Esophagus muscularis mucosa (tissue), 4 donors: ENCODE data around the gene TUBGCP6.

ENCODE experiments used
- EP300 ChIP-seq: sonication (generic); formaldehyde crosslinking; IDR thresholded peaks from one replicate; pipeline ENCODE4 v1.6.1; 2017; ENCODE audit warnings: antibody characterized with exemption
- POLR2A ChIP-seq: fragments of 450-650 bp; IDR thresholded peaks from one replicate; pipeline ENCODE4 v1.6.1; 2017; ENCODE audit warnings: antibody characterized with exemption, moderate library complexity, mild to moderate bottlenecking, low read depth
- TF ChIP-seq, protein P1 (sequence below), 3 experiments: fragments of 200-600 bp in 2 of 3; fragments of 450-650 bp in 1 of 3; sonication (generic) in 2 of 3; IDR thresholded peaks; one replicate each; pipeline ENCODE4 v1.5.1; 2017 to 2019; ENCODE audit warnings: antibody characterized with exemption in 3 of 3, mild to moderate bottlenecking in 2 of 3, moderate library complexity in 1 of 3

GRCh38 chr22:50182176-50183081 is 62.4 kb downstream of the TUBGCP6 start:
- TF ChIP-seq, protein P1, sequence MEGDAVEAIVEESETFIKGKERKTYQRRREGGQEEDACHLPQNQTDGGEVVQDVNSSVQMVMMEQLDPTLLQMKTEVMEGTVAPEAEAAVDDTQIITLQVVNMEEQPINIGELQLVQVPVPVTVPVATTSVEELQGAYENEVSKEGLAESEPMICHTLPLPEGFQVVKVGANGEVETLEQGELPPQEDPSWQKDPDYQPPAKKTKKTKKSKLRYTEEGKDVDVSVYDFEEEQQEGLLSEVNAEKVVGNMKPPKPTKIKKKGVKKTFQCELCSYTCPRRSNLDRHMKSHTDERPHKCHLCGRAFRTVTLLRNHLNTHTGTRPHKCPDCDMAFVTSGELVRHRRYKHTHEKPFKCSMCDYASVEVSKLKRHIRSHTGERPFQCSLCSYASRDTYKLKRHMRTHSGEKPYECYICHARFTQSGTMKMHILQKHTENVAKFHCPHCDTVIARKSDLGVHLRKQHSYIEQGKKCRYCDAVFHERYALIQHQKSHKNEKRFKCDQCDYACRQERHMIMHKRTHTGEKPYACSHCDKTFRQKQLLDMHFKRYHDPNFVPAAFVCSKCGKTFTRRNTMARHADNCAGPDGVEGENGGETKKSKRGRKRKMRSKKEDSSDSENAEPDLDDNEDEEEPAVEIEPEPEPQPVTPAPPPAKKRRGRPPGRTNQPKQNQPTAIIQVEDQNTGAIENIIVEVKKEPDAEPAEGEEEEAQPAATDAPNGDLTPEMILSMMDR (IDR thresholded peaks at IDR 0.05), result no peak
- TF ChIP-seq POLR2A (no peak), EP300 (no peak)
